ENCODE results near the gene SSR1. TPM values are rescaled to one million over a fixed set of nuclear protein-coding genes. Genes with fewer than 3 reads are reported as not detected.

The SSR1 gene
- polyA plus RNA-seq, 1 donor from 2014 or later: 53.0 TPM

- H3K9me2 ChIP-seq (ENCODE audit: insufficient read depth, low read length): no peaks in the 10 kb centered on the region
- no peaks in the 10 kb centered on the region for H3K9me3 ChIP-seq (ENCODE audit: low read length)
- H3K9ac ChIP-seq (ENCODE audit: low read length): no peak overlapping the region
- no peak for TF ChIP-seq CTCF (IDR thresholded peaks at IDR 0.05; ENCODE audit: poor library complexity, severe bottlenecking)
- no peak for TF ChIP-seq TAF1 (IDR thresholded peaks at IDR 0.05; ENCODE audit: low read depth)
- no peak for TF ChIP-seq EP300 (conservative IDR thresholded peaks at IDR 0.05; ENCODE audit: poor library complexity, severe bottlenecking)
- TF ChIP-seq SMC3 (conservative IDR thresholded peaks at IDR 0.05; ENCODE audit: poor library complexity): no peak
- TF ChIP-seq EZH2 (IDR thresholded peaks at IDR 0.05; ENCODE audit: borderline replicate concordance, insufficient read depth, low read length, poor library complexity, severe bottlenecking): no peak
- H3F3A ChIP-seq (ENCODE audit: insufficient read depth, low read length, poor library complexity, severe bottlenecking): no peaks in the 10 kb centered on the region
- no peaks in the 10 kb centered on the region for H3K79me2 ChIP-seq (replicated peaks; ENCODE audit: insufficient read depth, low read length)
- no peaks in the 10 kb centered on the region for H4K20me1 ChIP-seq (ENCODE audit: insufficient read depth)
- H3K36me3 ChIP-seq (ENCODE audit: insufficient read depth, low read length): no peaks in the 10 kb centered on the region
- H3K27ac ChIP-seq (ENCODE audit: low read length): no peak overlapping the region
- H2AFZ ChIP-seq (ENCODE audit: low read depth, low read length): no peak overlapping the region
- H3K4me3 ChIP-seq (ENCODE audit: low read length): no peak overlapping the region
- no peaks in the 10 kb centered on the region for H3K27me3 ChIP-seq (ENCODE audit: insufficient read depth, low read depth, low read length)
- no peak overlapping the region for H3K4me2 ChIP-seq (ENCODE audit: low read length)
Observed at GRCh38 chr6:7224731-7225130, 88.3 kb downstream of the SSR1 start.

GRCh38 chr6:7222197-7222596, 90.8 kb downstream of the SSR1 start:
- H4K20me1 ChIP-seq (ENCODE audit: insufficient read depth): no peaks in the 10 kb centered on the region

More at GRCh38 chr6:7222197-7222596, 90.8 kb downstream of the SSR1 start:
- Histone ChIP-seq H3K4me3 (ENCODE audit: low read length) (no peak overlapping the region), H3K27me3 (ENCODE audit: insufficient read depth, low read depth, low read length) (no peaks in the 10 kb centered on the region), H3K36me3 (ENCODE audit: insufficient read depth, low read length) (no peaks in the 10 kb centered on the region), H3K9me2 (ENCODE audit: insufficient read depth, low read length) (no peaks in the 10 kb centered on the region), H3K27ac (ENCODE audit: low read length) (no peak overlapping the region), H3K9ac (ENCODE audit: low read length) (no peak overlapping the region), H3K79me2 (replicated peaks; ENCODE audit: insufficient read depth, low read length) (no peaks in the 10 kb centered on the region), H3F3A (ENCODE audit: insufficient read depth, low read length, poor library complexity, severe bottlenecking) (no peaks in the 10 kb centered on the region), H3K9me3 (ENCODE audit: low read length) (no peaks in the 10 kb centered on the region), H3K4me2 (ENCODE audit: low read length) (no peak overlapping the region), H2AFZ (ENCODE audit: low read depth, low read length) (no peak overlapping the region)
- no peak for TF ChIP-seq CTCF (IDR thresholded peaks at IDR 0.05; ENCODE audit: poor library complexity, severe bottlenecking)
- TF ChIP-seq MXI1 (conservative IDR thresholded peaks at IDR 0.05; ENCODE audit: poor library complexity, severe bottlenecking): no peak
- no peak for TF ChIP-seq EP300 (conservative IDR thresholded peaks at IDR 0.05; ENCODE audit: poor library complexity, severe bottlenecking)
- TF ChIP-seq POLR2AphosphoS5 (IDR thresholded peaks at IDR 0.05): no peak
- TF ChIP-seq EZH2 (IDR thresholded peaks at IDR 0.05; ENCODE audit: borderline replicate concordance, insufficient read depth, low read length, poor library complexity, severe bottlenecking): no peak
- no peak for TF ChIP-seq TAF1 (IDR thresholded peaks at IDR 0.05; ENCODE audit: low read depth)
- no peak for TF ChIP-seq SMC3 (conservative IDR thresholded peaks at IDR 0.05; ENCODE audit: poor library complexity)
- TF ChIP-seq RAD21 (conservative IDR thresholded peaks at IDR 0.05): no peak
- no peak for TF ChIP-seq REST (IDR thresholded peaks at IDR 0.05; ENCODE audit: borderline replicate concordance)

Measured in neural cell (in vitro differentiated cells).